GM12878 (cell line): Measurements from ENCODE around the gene LCA5. TPM values are rescaled to one million over a fixed set of nuclear protein-coding genes. Genes with fewer than 3 reads are reported as not detected.

Experiments
- BACH1 ChIP-seq: fragments of 450-650 bp; IDR thresholded peaks from 2 replicates; pipeline ENCODE4 v1.6.1; 2017; ENCODE audit warnings: mild to moderate bottlenecking, borderline replicate concordance
- BCLAF1 ChIP-seq: fragments of 450-650 bp; IDR thresholded peaks from 2 replicates; pipeline ENCODE4 v1.6.1; 2017; ENCODE audit warnings: antibody characterized with exemption, mild to moderate bottlenecking, moderate library complexity
- BHLHE40 ChIP-seq, 2 experiments: fragments of 450-650 bp in 1 of 2; IDR thresholded peaks; 2 replicates each; pipeline ENCODE4 v1.6.1; 2011 to 2017; ENCODE audit warnings: low read depth in 2 of 2, borderline replicate concordance in 1 of 2, improper control_type of control experiment in 1 of 2, low read length in 1 of 2, mild to moderate bottlenecking in 1 of 2
- BRCA1 ChIP-seq: IDR thresholded peaks from 2 replicates; pipeline ENCODE4 v1.6.1; 2011; ENCODE audit warnings: low read depth, low read length, improper control_type of control experiment
- CHD1 ChIP-seq: IDR thresholded peaks from 2 replicates; pipeline ENCODE4 v1.6.1; 2012; ENCODE audit warnings: low read depth, low read length, improper control_type of control experiment
- FOS ChIP-seq: IDR thresholded peaks from 3 replicates; pipeline ENCODE4 v1.6.1; 2011; ENCODE audit warnings: borderline replicate concordance; ENCODE audit not compliant: insufficient read length; ENCODE audit errors: extremely low read depth
- IRF4 ChIP-seq: IDR thresholded peaks from 2 replicates; pipeline ENCODE4 v1.6.1; 2011; ENCODE audit warnings: low read depth, low read length
- MTA3 ChIP-seq: IDR thresholded peaks from 2 replicates; pipeline ENCODE4 v1.6.1; 2012; ENCODE audit warnings: low read length, inconsistent platforms, borderline replicate concordance
- MYC ChIP-seq: IDR thresholded peaks from 2 replicates; pipeline ENCODE4 v1.6.1; 2011; ENCODE audit warnings: mild to moderate bottlenecking, low read length, moderate library complexity, inconsistent platforms; ENCODE audit not compliant: insufficient read depth, insufficient replicate concordance, insufficient read length, severe bottlenecking
- NR2C1 ChIP-seq: fragments of 450-650 bp; IDR thresholded peaks from 2 replicates; pipeline ENCODE4 v1.6.1; 2017; ENCODE audit warnings: antibody characterized with exemption, mild to moderate bottlenecking, moderate library complexity
- POLR2AphosphoS5 ChIP-seq: IDR thresholded peaks from 2 replicates; pipeline ENCODE4 v1.6.1; 2011; ENCODE audit warnings: mild to moderate bottlenecking, low read length, inconsistent platforms
- YBX1 ChIP-seq: fragments of 450-650 bp; IDR thresholded peaks from 2 replicates; pipeline ENCODE4 v1.6.1; 2016; ENCODE audit warnings: antibody characterized with exemption
- ZSCAN29 ChIP-seq: fragments of 450-650 bp; IDR thresholded peaks from 2 replicates; pipeline ENCODE4 v1.6.1; 2017; ENCODE audit warnings: mild to moderate bottlenecking, moderate library complexity
- polyA plus RNA-seq, 11 experiments: library from polyadenylated mRNA; depleted of rRNA in 4 of 11; unstranded in 6 of 11; stranded (reverse) in 5 of 11; fragments of >200 nt; fragmentation: Nextera tagmentation in 4 of 11; fragmentation: Illumina TruSeq in 1 of 11; extraction: Ambion mirVana in 4 of 11; extraction: Trizol in 1 of 11; gene quantifications; 1 replicate in 1 of 11; 2 replicates in 10 of 11; pipeline versions ENCODE4 v1.2.1 to v1.2.3, GENCODE V29; 2011 to 2016; ENCODE audit warnings: inconsistent platforms in 2 of 11, missing spikeins in 2 of 11, low read depth in 1 of 11
- total RNA-seq, 4 experiments: library from RNA; depleted of rRNA in 3 of 4; stranded (reverse); fragments of >200 nt in 3 of 4; fragmentation: Illumina TruSeq in 1 of 4; extraction: Trizol in 1 of 4; gene quantifications; 2 replicates each; pipeline versions ENCODE4 v1.2.1 to v1.2.3, GENCODE V29; 2013 to 2021
- TF ChIP-seq, protein P1 (sequence below): fragments of 450-650 bp; IDR thresholded peaks from 2 replicates; pipeline ENCODE4 v1.6.1; 2016; ENCODE audit warnings: mild to moderate bottlenecking, moderate library complexity, borderline replicate concordance
- TF ChIP-seq, protein P2 (sequence below): fragments of 450-650 bp; conservative IDR thresholded peaks from 2 replicates; pipeline ENCODE4 v1.6.1; 2017; ENCODE audit warnings: mild to moderate bottlenecking, moderate library complexity
- TF ChIP-seq, protein P3 (sequence below): fragments of 450-650 bp; IDR thresholded peaks from 2 replicates; pipeline ENCODE4 v1.6.1; 2017; ENCODE audit warnings: mild to moderate bottlenecking, moderate library complexity

Gene LCA5
- total and polyA plus RNA-seq, 10 of the 15 experiments (the other 5 are each of a cell fraction or from before 2014, with no cell fraction given), result 0.13 to 0.45 (median 0.27) TPM

DNA sequence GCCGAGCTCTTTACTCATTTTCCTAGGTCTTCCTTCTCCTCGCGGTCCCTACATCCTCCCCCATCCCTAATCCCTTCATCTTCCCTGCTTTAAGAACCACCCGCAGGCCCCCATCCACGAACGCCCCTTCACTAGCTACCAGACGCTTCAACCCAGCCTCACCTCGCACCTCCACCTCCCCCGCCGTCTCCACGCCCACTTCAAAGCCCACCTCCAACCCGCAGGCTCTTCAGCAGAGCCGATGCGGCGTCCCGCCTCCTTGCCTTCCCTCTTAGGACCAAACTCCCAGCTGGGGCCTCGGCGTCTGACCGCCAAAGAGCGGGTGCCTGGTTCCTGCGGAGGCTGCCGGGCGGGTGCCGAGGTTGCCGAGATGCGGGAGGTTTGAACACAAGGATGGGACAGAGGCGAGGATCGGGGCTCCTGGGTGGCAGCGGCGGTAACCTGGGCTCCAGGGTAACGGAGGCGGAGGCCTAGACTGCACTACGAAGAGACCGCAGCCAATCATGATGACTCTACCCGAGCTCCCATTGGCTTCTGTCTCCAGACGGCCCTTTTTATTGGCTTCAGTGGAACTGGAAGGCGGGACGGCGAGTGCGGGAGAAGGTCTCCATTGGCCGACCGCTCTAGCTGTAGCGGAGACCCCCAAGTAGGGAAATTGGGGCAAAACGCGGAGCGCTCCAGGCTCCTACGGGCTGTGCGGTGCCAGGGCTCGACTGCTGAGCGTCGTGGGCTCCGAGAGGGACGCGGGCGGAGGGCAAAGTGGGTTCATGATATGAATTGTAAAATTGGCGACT is at the start of gene LCA5 (continued):
- TF ChIP-seq, protein P1, sequence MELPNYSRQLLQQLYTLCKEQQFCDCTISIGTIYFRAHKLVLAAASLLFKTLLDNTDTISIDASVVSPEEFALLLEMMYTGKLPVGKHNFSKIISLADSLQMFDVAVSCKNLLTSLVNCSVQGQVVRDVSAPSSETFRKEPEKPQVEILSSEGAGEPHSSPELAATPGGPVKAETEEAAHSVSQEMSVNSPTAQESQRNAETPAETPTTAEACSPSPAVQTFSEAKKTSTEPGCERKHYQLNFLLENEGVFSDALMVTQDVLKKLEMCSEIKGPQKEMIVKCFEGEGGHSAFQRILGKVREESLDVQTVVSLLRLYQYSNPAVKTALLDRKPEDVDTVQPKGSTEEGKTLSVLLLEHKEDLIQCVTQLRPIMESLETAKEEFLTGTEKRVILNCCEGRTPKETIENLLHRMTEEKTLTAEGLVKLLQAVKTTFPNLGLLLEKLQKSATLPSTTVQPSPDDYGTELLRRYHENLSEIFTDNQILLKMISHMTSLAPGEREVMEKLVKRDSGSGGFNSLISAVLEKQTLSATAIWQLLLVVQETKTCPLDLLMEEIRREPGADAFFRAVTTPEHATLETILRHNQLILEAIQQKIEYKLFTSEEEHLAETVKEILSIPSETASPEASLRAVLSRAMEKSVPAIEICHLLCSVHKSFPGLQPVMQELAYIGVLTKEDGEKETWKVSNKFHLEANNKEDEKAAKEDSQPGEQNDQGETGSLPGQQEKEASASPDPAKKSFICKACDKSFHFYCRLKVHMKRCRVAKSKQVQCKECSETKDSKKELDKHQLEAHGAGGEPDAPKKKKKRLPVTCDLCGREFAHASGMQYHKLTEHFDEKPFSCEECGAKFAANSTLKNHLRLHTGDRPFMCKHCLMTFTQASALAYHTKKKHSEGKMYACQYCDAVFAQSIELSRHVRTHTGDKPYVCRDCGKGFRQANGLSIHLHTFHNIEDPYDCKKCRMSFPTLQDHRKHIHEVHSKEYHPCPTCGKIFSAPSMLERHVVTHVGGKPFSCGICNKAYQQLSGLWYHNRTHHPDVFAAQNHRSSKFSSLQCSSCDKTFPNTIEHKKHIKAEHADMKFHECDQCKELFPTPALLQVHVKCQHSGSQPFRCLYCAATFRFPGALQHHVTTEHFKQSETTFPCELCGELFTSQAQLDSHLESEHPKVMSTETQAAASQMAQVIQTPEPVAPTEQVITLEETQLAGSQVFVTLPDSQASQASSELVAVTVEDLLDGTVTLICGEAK, result no peak
- TF ChIP-seq, protein P2, sequence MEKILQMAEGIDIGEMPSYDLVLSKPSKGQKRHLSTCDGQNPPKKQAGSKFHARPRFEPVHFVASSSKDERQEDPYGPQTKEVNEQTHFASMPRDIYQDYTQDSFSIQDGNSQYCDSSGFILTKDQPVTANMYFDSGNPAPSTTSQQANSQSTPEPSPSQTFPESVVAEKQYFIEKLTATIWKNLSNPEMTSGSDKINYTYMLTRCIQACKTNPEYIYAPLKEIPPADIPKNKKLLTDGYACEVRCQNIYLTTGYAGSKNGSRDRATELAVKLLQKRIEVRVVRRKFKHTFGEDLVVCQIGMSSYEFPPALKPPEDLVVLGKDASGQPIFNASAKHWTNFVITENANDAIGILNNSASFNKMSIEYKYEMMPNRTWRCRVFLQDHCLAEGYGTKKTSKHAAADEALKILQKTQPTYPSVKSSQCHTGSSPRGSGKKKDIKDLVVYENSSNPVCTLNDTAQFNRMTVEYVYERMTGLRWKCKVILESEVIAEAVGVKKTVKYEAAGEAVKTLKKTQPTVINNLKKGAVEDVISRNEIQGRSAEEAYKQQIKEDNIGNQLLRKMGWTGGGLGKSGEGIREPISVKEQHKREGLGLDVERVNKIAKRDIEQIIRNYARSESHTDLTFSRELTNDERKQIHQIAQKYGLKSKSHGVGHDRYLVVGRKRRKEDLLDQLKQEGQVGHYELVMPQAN, result 0 out of 2 replicates have a peak, but pooled peaks have one; percentile 56
- TF ChIP-seq BCLAF1 (no peak), IRF4 (no peak), BRCA1 (no peak), BHLHE40 (IDR thresholded peaks at IDR 0.05; ENCODE audit: borderline replicate concordance in 1 of 2, low read depth in 2 of 2, low read length in 1 of 2) (no peak), BACH1 (0 out of 2 replicates have a peak, but pooled peaks have one; percentile 32), YBX1 (no peak), CHD1 (no peak), NR2C1 (no peak), FOS (peak; percentile 84), ZSCAN29 (no peak), POLR2AphosphoS5 (peak; percentile 64), MYC (no peak), MTA3 (no peak)
- TF ChIP-seq, protein P3, sequence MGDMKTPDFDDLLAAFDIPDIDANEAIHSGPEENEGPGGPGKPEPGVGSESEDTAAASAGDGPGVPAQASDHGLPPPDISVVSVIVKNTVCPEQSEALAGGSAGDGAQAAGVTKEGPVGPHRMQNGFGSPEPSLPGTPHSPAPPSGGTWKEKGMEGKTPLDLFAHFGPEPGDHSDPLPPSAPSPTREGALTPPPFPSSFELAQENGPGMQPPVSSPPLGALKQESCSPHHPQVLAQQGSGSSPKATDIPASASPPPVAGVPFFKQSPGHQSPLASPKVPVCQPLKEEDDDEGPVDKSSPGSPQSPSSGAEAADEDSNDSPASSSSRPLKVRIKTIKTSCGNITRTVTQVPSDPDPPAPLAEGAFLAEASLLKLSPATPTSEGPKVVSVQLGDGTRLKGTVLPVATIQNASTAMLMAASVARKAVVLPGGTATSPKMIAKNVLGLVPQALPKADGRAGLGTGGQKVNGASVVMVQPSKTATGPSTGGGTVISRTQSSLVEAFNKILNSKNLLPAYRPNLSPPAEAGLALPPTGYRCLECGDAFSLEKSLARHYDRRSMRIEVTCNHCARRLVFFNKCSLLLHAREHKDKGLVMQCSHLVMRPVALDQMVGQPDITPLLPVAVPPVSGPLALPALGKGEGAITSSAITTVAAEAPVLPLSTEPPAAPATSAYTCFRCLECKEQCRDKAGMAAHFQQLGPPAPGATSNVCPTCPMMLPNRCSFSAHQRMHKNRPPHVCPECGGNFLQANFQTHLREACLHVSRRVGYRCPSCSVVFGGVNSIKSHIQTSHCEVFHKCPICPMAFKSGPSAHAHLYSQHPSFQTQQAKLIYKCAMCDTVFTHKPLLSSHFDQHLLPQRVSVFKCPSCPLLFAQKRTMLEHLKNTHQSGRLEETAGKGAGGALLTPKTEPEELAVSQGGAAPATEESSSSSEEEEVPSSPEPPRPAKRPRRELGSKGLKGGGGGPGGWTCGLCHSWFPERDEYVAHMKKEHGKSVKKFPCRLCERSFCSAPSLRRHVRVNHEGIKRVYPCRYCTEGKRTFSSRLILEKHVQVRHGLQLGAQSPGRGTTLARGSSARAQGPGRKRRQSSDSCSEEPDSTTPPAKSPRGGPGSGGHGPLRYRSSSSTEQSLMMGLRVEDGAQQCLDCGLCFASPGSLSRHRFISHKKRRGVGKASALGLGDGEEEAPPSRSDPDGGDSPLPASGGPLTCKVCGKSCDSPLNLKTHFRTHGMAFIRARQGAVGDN, result no peak
